Measurements from ENCODE around the gene ZNF839.
"Not testable (repeated sequence)": the region's sequence is repeated elsewhere in the genome, so short reads cannot be mapped to it uniquely, and the experiment has no call there.

ZNF839 gene

GRCh38 chr14:102342238-102342637 lies 22.7 kb downstream of the ZNF839 start:
- no peak for DNase-seq

- DNase-seq: no peak
These were observed 24.5 kb downstream of the ZNF839 start for GRCh38 chr14:102344084-102344483.

DNA sequence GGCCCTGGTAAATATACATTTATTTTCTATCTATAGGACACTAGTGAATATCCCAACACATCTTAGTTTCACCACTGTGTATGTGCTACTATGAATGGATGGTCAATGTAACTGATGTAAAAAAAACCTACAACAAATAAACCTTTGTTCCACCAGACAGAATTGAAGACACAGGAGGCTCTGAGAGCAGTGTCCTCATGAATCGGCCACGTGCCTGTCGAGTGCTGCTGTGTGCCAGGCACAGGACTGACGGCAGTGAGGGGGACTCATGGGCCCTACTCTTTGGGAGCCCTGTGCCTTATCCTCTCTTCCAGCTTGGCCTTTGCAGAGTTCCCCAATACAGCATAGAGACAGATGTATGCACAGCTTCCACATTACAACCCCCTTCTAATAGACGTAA lies 24.9 kb downstream of the ZNF839 start:
- DNase-seq: no peak

DNA sequence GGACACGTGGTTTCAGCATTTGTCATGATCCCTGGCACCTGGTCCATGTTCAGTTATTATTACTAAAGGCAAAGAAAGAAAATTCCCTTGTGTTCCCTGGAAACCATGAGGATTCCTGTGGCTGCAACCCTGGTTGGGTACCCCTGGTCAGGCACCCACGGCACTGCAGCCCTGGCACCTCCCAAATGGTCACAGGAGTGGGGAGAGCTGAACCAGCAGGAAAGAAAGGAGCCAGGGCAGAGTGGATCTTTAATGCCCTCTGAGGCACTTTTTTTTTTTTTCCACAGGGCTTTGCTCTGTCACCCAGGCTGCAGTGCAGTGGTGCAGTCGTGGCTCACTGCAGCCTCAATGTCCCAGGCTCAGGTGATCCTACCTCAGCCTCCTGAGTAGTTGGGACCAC lies 25.7 kb downstream of the ZNF839 start:
- DNase-seq: no peak

GRCh38 chr14:102346645-102347044 lies 27.1 kb downstream of the ZNF839 start:
- no peak for DNase-seq

DNA sequence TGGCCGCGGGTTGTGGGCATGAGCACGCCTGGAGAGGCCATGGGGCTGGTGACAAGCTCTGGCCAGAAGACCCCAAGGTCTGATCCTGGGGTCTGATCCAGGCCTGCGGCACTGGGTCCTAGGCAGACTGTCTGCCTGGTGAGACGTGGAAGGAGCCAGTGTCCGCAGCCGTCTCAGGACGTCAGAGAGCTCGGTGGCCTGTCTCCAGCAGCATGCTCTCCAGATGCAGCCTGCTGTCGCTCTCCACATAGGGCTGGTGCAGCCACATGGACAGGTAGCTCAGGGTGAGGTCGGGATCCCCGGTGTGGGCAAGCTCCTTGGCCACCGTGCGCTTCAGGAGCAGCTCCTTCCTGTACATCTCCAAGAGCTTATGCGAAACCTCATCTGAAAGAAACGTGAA lies 28.8 kb downstream of the ZNF839 start:
- DNase-seq: no peak

DNA sequence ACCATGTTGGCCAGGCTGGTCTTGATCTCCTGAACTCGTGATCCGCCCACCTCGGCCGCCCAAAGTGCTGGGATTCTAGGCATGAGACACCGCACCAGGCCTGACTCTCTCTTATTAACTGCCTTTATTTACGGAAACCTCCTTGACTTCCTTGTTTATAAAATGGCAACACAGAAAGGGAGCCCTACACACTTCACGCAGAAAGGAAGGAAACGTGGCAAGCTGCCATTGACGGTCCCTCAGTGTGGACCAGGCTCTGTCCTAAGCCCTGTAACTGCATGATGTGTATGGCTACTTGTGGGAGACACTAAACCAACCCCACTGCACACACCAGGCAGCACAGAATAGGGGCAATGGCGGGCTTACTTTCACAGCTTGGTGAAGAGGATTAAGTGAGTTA lies 31.5 kb downstream of the ZNF839 start:
- no peak for DNase-seq

- DNase-seq: not testable (repeated sequence)
These were observed 32.0 kb downstream of the ZNF839 start for GRCh38 chr14:102351593-102351992.

- no peak for DNase-seq
These were observed 32.7 kb downstream of the ZNF839 start for GRCh38 chr14:102352213-102352612.

DNA sequence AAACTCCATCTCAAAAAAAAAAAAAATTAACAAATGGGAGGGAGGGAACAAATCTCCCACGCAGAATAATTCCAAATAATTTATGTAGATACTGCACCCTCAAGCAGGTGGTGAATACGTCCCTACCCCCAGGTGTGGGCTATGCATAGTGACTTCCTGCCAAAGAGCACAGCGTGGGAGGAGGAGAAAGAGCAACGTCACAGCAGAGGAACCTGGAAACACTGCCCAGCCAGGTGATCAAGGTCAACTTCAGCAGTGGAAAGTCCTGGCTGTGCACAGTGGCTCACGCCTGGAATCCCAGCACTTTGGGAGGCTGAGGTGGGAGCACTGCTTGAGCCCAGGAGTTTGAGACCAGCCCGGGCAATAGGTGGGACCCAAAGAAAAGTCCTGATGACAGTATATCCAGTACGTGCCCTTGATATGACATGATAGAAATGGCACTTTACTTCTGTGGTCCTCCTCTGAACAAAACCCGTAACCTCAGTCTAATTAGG lies 33.6 kb downstream of the ZNF839 start:
- DNase-seq: no peak

DNA sequence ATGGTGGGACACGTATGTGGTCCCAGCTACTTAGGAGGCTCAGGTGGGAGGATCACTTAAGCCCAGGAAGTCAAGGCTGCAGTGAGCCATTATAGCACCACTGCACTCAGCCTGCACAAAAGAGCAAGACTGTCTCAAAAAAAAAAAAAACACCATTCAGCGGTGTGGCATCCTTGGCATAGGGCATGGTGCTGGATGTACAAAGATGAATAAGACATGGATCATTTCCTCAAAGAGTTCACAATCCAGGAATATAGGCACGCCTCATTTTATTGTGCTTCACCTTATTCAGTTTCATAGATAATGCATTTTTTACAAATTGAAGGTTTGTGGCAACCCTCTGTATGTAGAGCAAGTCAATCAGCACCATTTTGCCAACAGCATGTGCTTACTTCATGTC lies 36.7 kb downstream of the ZNF839 start:
- DNase-seq: no peak

GRCh38 chr14:102359341-102359740 lies 39.8 kb downstream of the ZNF839 start:
- DNase-seq: no peak

DNA sequence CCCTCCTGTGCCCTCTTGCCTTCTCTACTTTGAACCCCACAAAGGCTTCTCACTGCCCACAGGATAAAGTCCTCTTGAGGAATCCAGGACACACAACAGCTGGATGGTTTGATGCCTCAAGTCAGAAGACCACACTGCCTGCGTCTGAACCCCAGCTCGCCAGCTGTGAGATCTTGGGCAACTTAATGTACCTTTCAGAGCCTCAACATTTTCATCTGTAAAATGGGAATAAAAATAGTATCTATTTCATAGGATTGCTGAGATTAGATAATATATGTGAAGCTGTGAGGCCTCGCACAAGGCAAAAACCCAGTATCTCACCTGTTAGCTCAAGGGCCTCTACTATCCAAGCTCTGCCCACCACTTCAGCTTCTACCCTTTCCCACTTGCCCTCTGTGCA lies 40.8 kb downstream of the ZNF839 start:
- no peak for DNase-seq

DNA sequence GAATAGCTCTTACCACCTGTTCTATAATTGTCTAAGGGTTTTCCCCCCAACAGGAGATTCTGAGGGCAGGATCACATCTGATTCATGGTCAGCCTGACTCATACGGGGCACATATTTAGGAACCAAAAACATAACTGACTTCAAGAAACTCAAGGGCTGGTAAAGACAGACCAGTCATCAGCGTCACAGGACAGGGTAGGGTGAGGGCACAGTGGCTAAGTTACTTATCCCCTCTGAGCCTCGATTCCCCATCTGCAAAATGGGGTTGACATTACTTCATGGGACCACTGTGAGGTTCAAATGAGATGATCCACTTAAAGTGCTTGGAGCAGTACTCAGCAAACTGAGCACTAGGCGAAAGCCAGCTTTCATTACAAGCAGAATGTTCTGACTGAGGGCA lies 42.5 kb downstream of the ZNF839 start:
- DNase-seq: no peak

- peak; percentile 95 for DNase-seq
These were observed 43.1 kb downstream of the ZNF839 start, which contains the start of the genes CINP and TECPR2 for GRCh38 chr14:102362545-102363181. CINP (minus strand) TSS chr14:102362890; CDS start chr14:102362851, 39 bp downstream. TECPR2 (plus strand) TSS chr14:102362941; CDS start chr14:102376722, 13,781 bp downstream.

DNA sequence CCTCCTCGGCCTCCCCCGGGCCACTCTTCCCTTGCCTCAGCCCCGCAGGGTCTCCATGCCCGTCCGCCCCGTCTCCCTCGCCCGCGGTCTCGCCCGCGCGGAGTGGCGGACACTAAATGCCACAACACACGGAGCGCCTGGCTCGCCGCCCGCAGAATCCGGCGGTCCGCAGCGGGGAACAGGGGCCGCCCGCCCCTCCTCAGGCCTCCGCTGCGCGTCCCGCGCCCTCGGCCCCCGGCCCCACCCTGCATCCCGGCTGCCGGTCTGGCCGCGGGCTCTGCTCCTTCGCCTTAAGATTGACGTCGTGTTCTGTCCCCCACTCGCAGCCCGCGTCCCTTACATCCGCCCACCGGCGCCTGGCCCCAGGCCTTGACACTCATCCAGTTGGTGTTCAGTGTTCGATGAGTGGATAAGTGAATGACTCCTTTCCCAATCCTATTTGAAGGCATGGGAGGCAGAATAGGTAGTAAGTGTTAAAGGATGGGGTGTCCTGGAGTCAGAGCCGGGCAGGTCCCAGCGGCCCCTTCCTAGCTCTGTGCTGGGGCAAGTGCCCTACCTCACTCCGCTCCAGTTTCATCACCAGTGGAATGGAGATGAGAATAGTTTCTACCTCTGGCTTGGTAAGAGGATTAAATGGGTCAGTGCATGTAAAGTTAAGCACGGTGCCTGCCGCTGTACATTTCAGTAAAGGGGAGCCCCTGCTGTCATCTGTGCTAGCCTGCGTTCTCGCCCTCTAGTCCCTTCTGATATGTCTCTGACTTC lies 43.8 kb downstream of the ZNF839 start:
- peak; percentile 42 for DNase-seq

DNA sequence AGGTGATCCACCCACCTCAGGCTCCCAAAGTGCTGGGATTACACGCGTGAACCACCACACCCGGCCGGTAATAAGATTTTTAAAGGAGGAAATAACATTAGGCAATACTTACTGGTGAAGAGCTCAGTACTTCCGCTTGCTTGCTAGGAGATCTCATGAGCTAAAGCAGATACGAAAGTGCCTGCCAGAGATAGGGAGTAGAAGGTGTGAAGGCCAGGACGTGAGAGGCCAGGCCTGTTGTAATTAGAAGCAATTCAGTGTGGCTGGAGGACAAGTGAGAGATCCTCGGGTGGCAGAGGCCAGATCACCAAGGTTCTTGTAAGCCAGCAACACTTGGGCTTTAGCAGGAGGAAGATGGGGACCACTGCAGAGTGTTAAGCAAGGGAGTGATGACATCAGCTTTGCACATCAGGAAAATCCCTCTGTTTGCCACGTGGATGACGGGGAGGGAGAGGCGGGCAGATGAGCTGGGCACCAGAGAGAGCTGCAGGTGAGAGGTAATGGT lies 50.8 kb downstream of the ZNF839 start:
- no peak for DNase-seq

- no peak for DNase-seq
These were observed 51.8 kb downstream of the ZNF839 start for GRCh38 chr14:102371361-102371760.

DNA sequence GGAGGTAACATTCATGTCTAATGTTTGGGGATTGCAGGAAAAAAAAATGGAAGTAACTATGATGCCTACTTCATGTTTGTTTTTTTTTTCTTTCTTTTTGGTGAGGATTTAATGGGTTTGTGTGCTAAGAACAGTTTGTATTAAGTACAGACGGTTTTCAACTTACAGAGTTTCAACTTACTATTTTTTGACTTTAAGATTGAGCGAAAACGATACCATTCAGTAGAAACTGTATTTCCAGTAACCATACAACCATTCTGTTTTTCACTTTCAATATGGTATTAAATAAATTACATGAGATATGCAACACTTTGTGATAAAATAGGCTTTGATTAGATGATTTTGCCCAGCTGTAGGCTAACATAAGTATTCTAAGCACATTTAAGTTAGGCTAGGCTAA lies 53.6 kb downstream of the ZNF839 start:
- no peak for DNase-seq

GRCh38 chr14:102374264-102374663 lies 54.7 kb downstream of the ZNF839 start:
- DNase-seq: no peak

DNA sequence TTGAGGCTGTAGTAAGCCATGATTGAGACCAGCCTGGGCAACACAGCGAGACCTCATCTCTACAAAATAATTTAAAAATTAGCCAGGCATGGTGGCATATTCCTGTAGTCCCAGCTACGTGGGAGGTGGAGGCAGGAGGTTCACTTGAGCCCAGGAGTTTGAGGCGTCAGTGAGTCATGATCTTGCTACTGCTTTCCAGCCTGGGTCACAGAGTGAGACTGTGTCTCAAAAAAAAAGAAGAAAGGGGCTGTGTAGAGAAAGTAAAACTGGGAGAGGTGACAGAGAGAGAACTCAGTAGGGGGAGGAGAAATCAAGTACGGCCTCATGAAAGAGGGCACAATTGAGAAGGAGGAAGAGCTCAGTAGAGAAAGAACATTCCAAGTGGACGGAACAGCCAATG lies 55.6 kb downstream of the ZNF839 start:
- DNase-seq: no peak

DNA sequence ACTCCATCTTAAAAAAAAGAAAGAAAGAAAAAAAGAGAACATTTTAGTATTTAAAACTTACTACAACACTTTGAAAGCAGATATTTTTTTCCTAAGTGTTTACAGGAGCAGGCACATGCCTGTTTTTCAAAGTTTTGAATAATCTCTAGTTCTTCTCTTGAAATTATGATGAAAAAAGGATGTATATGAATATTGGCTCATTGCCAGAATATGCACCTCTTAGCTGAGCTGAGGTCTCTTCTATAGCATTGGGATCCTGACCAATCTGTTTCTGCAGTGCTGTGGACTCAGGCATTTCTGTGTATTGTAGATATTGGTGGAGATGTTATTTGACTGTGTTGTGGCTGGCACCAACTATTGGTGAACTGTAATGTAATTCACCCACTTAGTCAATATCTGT lies 58.1 kb downstream of the ZNF839 start:
- DNase-seq: no peak

GRCh38 chr14:102378830-102379229 lies 59.3 kb downstream of the ZNF839 start:
- no peak for DNase-seq

- DNase-seq: no peak
These were observed 67.5 kb downstream of the ZNF839 start for GRCh38 chr14:102387086-102387485.

Measured in NCI-H1092 (cell line).